NCI-H2081 (cell line): ENCODE data around the gene MPZL1.
"Not testable (repeated sequence)": the region's sequence is repeated elsewhere in the genome, so short reads cannot be mapped to it uniquely, and the experiment has no call there.

Source experiments
- DNase-seq, 2 experiments: peaks; one replicate each; lab custom pipeline; 2025; lab: John Stamatoyannopoulos, UW

Gene MPZL1

DNA sequence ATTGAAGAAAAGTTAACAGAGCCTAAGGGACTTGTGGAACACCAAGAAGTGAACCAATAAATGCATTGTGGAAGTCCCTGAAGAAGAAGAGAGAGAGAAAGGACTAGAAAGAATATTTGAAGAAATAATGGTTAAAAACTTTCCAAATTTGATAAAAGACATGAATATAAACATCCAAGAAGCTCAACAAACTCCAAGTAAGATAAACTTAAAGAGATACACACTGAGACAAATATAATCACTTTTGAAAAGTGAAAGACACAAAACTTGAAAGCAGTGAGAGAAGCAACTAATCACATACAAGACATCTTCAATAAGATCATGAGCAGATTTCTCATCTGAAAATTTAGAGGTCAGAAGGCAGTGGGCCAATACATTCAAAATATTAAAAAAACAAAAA lies 91.2 kb downstream of the MPZL1 start:
- no peak for DNase-seq

DNA sequence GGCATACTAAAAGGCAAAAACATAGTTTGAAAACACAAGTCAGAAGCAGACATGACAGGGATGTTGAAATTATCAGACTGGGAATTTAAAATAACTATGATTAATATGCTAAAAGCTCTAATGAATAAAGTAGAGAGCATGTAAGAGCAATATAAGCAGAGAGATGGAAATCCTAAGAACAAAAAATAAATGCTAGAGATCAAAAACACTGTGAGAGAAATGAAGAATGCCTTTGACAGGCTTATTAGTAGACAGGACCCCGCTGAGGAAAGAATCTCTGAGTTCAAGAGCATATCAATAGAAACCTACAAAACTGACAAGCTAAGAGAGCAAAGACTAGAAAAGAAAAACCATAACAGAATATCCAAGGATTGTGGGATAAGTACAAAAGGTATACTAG lies 93.9 kb downstream of the MPZL1 start:
- DNase-seq, result no peak

DNA sequence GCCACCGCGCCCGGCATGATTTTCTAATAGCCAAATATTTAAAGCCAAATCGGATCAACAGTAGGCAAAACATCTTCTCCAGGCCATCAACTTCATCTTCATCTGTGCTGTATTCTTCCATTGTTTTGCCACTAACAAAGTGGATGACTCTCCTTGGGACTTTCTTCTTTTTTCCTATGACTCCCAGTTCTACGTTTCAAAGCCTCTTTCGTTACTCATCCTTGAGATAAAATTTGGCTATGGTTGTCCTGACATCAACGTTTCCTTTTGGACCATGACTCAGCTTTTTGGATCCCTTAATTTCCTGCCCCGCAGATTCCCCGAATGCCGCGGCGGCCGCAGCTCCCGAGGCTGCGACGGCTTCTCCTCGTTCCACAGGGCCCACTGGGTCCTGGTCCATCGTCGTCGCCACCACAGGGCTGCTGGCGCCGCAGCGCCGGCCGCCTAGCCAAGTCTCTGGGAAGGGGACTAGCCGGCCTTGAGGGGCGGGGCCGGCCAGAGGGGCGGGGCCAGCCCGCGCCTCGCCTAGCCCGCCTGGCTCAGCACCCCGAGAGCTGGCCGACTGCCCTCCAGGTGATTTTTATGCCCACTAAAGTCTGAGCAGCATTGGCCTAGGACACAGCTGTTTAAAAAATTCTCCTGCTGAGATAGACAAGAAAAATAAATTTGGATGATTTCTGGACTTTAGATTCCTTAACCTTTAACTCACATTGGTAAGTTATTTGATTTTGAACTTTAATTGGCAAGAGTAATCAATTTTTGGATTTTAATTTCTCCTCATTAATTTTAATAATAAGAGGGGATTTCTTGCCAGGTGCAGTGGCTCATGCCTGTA lies 98.3 kb downstream of the MPZL1 start:
- DNase-seq, result no peak

DNA sequence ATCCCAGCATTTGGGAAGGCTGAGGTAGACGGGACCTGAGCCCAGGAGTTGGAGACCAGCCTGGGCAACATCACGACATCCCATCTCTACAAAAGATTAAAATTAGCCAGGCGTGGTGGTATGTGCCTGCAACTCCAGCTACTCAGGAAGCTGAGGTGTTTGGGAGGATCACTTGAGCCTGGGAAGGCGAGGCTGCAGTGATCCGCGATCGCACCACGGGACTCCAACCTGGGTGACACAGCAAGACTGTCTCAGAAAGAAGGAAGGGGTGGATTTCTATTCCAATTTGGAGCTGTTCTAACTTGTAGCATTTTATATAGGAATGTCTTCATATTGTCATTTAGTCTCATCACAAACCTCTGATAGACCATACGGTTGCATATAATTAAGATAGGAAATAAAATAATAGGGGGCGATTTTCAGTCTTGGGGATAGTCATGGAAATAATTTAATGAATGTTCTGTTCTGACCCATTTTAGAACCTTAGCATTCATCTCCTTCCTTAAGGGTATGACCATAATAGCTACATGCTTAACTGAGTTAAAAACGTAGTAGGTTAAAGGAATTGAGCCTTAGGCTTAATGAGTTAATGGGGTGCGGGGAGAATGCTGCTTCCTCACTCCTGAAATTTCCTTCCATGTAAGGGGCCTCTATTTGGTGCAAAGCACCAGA lies 99.0 kb downstream of the MPZL1 start:
- DNase-seq, result no peak

DNA sequence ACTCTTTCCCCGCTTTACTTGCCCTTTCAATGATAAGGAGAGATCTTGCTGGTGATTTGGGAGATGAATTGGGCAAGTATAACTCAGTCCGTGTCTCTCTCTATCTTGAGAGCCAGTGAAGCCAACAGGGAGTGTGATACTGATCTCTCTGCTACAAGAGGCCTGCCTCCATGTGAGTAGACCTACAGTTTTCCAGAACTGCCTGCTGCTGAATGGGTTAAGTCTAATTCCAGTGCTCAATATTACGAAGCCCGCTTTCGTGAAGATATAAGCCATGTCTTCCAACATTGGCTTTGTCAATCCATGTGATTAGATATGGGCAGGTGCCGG lies 99.5 kb downstream of the MPZL1 start:
- DNase-seq, result no peak

DNA sequence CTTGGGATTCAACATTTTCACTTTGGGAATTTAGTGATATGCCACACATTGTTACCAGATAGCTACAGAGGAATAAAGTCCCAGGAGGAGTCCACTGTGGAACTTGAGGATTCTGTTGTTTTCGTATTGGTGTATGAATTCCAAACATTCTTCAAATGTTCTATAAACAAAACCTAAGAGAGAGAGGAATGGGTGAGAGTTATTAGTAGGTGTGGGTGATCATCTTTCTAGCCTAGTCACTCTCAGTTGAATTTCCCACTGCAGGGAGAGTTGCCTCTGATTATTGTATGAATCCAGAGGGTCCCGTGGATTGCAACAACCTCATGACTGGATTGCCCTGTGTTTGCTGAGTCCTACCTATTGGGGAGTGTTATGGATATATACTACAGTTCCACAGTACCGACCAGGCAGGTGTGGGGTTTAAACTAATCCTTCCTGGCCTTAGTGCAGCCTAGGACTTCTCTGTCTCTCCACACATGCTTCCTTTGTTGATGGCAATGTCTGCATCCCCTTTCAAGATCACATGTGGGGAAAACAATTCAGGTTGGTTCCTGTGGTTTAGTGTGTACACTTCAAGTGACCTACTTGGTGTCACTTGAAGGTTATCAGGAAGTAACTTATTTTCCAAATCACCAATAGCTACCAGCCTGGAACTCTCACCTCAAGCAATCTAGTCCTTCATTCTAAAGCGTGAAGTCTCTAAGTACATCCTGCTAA lies 100.3 kb downstream of the MPZL1 start:
- DNase-seq, result no peak

DNA sequence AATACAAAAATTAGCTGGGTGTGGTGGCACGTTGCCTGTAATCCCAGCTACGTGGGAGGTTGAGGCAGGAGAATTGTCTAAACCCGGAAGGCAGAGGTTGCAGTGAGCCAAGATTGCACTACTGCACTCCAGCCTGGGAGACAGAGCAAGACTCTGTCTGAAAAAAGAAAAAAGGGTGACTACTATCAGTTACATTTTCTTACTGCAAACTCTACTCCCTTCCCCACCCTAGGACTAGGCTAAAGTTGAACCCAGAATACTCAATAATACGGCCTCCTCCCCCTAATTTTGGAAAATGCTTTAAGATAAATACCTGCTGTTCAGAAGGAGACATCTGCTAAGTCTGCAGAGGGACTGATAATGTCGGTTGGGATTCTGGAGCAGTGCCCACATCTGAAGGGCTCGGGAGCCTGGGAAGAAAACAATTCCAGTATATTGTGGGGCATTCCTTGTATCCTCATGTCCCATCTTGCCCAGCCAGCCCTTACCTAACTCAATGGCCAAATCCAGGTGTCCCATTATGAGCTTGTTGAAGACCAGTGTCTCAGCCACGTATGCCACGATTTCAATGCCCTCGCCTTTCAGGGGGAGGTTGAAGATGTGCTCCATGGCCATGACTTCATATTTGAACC lies 102.5 kb downstream of the MPZL1 start:
- no peak for DNase-seq

DNA sequence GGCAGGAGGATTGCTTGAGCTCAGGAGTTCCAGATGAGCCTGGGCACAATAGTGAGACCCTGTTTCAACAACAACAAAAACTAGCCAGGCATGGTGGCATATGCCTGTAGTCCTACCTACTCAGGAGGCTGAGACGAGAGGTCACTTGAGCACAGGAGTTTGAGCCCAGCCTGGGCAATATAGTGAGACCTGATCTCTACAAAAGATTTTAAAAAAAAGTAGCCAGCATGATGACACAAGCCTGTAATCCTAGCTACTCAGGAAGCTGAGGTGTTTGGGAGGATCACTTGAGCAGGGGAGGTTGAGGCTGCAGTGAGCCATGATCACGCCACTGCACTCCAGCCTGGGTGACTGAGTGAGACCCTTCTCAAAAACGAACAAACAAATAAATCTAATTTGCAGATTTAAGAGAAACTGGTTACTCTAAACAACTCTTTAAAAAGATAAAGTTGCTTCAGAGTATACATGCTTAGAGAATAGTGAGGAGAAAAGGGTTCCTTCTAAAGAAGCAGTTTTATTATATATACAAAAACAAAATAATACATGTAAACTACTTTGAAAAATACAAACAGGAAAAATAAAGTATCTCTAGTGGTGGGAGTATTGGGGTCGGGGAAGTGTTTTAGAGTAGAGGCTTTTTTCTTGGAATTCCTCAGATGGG lies 103.8 kb downstream of the MPZL1 start:
- DNase-seq, result no peak

DNA sequence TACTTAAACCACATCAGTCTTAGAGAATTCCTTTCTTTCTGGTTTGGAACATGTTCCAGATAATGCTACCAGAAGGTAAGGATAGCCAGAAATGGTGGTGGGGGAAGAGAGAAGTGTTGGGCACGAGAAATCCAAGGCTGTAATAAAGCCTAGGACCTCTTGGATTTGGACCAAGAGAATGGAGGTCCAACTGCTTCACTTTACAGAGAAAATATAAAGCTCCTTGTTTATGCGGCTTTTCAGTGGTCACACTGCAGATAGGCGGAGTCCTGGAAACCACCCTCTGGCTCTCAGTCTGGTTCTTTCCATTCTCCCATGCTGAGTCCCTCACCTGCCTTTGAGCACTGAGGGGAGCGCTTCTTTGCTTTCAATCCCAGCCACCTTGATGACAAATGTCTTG lies 104.3 kb downstream of the MPZL1 start:
- no peak for DNase-seq

DNA sequence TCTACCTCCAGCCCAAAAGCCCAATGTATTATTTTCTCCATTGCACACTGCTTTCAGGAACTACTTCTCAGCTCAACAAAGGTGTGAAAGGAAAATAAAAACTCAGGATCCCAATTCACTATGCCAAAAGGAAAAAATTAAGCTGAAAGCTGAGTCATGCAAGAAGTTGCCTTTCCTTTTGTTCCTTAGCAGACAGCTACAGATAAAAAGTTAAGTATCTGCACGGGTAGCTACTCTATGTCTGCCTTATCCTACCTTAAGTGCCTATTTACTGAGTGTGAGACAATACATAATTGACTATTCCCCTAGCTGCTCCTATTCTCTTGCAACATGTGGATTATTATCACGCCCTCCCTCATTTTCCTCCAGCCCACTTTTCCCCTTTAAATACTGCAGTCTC lies 108.1 kb downstream of the MPZL1 start:
- no peak for DNase-seq

DNA sequence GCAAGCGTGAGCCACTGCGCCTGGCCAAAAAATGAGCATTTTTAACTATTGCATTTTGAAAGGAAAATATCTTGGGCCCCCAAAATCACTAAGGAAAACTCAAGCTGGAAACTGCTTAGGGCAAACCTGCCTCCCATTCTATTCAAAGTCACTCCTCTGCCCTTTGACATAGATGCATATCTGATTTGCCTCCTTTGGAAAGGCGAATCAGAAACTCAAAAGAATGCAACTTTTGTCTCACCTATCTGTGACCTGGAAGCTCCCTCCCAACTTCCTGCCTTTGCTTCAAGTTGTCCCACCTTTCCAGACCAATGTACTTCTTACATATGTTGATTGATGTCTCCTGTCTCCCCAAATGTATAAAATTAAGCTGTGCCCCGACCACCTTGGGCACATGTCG lies 108.9 kb downstream of the MPZL1 start:
- not testable (repeated sequence) for DNase-seq

DNA sequence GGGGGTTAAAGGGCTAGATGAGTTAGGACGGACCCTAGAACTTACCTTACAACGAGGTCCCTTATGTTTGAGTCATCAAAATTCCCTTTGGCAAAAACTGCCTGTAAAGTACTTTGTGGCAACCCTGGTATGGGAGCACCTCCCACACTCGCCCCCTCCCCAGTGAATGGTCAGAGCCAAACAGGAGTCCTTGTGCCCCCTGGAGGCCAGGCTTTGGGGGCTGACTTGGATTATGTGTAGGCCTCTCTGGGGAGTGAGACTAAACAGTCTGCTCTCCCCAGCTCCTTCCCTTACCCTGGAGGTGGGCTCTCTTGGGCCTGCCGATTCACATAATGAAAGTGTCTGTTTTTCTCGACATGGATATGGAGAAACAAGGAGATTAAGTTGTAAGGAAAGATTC lies 110.9 kb downstream of the MPZL1 start:
- no peak for DNase-seq

DNA sequence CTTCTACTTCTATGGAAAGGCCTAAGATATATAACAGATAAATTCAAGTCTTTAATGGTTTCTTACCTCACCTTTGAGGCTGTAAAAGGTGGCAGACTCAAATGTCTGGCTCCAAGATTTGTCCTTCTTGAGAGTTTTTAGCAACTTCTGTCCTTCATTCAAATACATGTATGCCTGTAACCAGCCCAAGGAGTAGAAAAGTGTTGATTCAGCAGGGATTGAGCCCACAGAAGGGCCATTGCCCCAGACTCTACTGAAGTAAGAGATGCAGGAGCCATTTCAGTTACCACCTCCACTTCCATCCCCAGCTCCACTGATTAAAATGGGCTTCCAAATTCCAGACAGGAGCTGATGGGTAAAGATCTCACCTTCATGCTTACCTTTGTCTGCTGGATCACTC lies 112.1 kb downstream of the MPZL1 start:
- DNase-seq, result no peak

DNA sequence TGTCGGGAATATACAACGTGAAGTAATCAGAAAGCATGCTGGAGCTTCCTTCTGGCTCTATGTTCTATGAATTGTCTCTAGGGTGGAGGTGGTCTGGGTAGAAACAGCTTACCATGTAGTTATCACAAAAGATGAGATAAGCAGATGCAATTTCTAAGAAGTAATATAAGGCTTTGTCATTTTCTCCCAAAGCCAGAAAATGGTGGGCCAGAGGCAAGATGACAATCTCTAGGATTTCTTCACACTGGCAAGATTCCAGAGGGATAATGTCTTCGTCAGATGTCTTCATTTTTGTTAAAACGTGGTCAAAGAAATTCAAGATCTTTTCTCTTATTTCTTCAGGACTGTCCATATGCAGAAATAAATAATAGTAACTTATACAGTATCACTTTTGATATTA lies 114.4 kb downstream of the MPZL1 start:
- DNase-seq, result no peak

DNA sequence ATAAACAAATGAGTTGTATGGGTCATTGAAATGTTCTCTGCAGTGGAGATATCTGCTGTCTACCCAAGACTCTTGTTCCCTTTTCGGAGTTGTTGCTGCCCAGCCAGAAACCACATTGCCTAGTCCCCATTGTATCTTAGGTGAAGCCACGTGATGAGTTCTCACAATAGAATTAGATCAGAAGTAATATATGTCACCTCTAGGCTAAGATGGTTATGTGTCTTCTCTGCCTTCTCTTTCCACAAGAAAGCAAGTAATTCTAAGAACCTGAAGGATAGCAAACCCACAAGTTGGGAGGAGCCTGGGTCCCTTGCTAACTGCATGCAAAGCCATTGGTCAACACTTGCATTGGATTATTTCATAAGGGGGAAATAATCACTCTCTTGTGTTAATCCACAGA lies 115.5 kb downstream of the MPZL1 start:
- no peak for DNase-seq

DNA sequence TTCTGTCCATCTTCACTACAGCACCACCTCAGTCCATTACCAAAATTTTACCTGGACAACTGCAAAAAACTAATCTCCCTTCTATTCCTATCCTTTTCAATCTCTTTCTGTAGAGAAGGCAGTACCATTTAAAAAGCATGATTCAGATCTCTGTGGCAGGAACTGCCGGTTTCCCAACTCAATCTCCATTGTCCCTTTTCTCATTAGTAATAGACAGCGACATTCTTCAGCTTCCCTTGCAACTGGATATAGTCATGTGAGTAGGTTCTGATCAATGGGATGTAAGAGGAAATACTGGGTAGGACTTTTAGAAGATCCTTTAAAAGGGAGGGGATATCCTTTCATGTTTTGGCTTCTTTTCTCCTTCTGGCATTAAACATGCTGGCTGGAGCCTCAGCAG lies 117.2 kb downstream of the MPZL1 start:
- DNase-seq, result no peak
